ENCODE measurements around the gene PRKG1.

PRKG1 gene

GRCh38 chr10:52119507-52119906, 1045.2 kb downstream of the PRKG1 start:
- Histone ChIP-seq H3K36me3 (ENCODE audit: insufficient read depth, low read length) (no peaks in the 10 kb centered on the region), H3K4me3 (ENCODE audit: low read depth in 1 of 2, low read length in 2 of 2) (no peak overlapping the region), H2AFZ (ENCODE audit: low read depth, low read length) (no peak overlapping the region), H3K27me3 (ENCODE audit: insufficient read depth, low read length, poor library complexity) (no peaks in the 10 kb centered on the region), H3K4me1 (ENCODE audit: insufficient read depth, low read length) (no peaks in the 10 kb centered on the region), H4K20me1 (ENCODE audit: insufficient read depth, low read length) (no peaks in the 10 kb centered on the region), H3K9me3 (ENCODE audit: insufficient read depth, low read length, severe bottlenecking) (no peaks in the 10 kb centered on the region), H3K79me2 (ENCODE audit: insufficient read depth, low read length) (no peaks in the 10 kb centered on the region), H3K27ac (ENCODE audit: low read length) (no peak overlapping the region), H3K9ac (ENCODE audit: low read depth, low read length) (no peak overlapping the region), H3K4me2 (ENCODE audit: insufficient read depth, low read length) (no peak overlapping the region)
- DNase-seq (no peak), ATAC-seq (ENCODE audit: insufficient read depth, low read depth) (no peak)
- no peak for TF ChIP-seq CTCF (IDR thresholded peaks at IDR 0.05; ENCODE audit: borderline replicate concordance, extremely low read depth, low read length, poor library complexity, severe bottlenecking)

GRCh38 chr10:52121688-52122087, 1047.4 kb downstream of the PRKG1 start:
- Histone ChIP-seq H4K20me1 (ENCODE audit: insufficient read depth, low read length) (no peaks in the 10 kb centered on the region), H3K27ac (ENCODE audit: low read length) (no peak overlapping the region), H3K36me3 (ENCODE audit: insufficient read depth, low read length) (no peaks in the 10 kb centered on the region), H3K79me2 (ENCODE audit: insufficient read depth, low read length) (no peaks in the 10 kb centered on the region), H3K4me1 (ENCODE audit: insufficient read depth, low read length) (no peaks in the 10 kb centered on the region), H3K9ac (ENCODE audit: low read depth, low read length) (no peak overlapping the region), H3K9me3 (ENCODE audit: insufficient read depth, low read length, severe bottlenecking) (no peaks in the 10 kb centered on the region), H3K27me3 (ENCODE audit: insufficient read depth, low read length, poor library complexity) (no peaks in the 10 kb centered on the region), H2AFZ (ENCODE audit: low read depth, low read length) (no peak overlapping the region), H3K4me2 (ENCODE audit: insufficient read depth, low read length) (no peak overlapping the region), H3K4me3 (ENCODE audit: low read depth in 1 of 2, low read length in 2 of 2) (no peak overlapping the region)
- ATAC-seq (ENCODE audit: insufficient read depth, low read depth) (no peak), DNase-seq (no peak)
- TF ChIP-seq EZH2 (IDR thresholded peaks at IDR 0.05; ENCODE audit: borderline replicate concordance, low read depth, low read length, severe bottlenecking) (no peak), CTCF (IDR thresholded peaks at IDR 0.05; ENCODE audit: borderline replicate concordance, extremely low read depth, low read length, poor library complexity, severe bottlenecking) (no peak)

- no peak for ATAC-seq (ENCODE audit: insufficient read depth, low read depth)
- no peaks in the 10 kb centered on the region for H3K27me3 ChIP-seq (ENCODE audit: insufficient read depth, low read length, poor library complexity)
These were observed 1053.9 kb downstream of the PRKG1 start for GRCh38 chr10:52128056-52128683.

More at GRCh38 chr10:52128056-52128683, 1053.9 kb downstream of the PRKG1 start:
- Histone ChIP-seq H3K4me2 (ENCODE audit: insufficient read depth, low read length) (no peak overlapping the region), H3K9me3 (ENCODE audit: insufficient read depth, low read length, severe bottlenecking) (no peaks in the 10 kb centered on the region), H3K4me3 (ENCODE audit: low read depth in 1 of 2, low read length in 2 of 2) (no peak overlapping the region), H4K20me1 (ENCODE audit: insufficient read depth, low read length) (no peaks in the 10 kb centered on the region), H3K4me1 (ENCODE audit: insufficient read depth, low read length) (no peaks in the 10 kb centered on the region), H2AFZ (ENCODE audit: low read depth, low read length) (no peak overlapping the region), H3K9ac (ENCODE audit: low read depth, low read length) (no peak overlapping the region), H3K27ac (ENCODE audit: low read length) (no peak overlapping the region), H3K36me3 (ENCODE audit: insufficient read depth, low read length) (no peaks in the 10 kb centered on the region), H3K79me2 (ENCODE audit: insufficient read depth, low read length) (no peaks in the 10 kb centered on the region)
- no peak for DNase-seq
- TF ChIP-seq CTCF (IDR thresholded peaks at IDR 0.05; ENCODE audit: borderline replicate concordance, extremely low read depth, low read length, poor library complexity, severe bottlenecking), result no peak
- TF ChIP-seq EZH2 (IDR thresholded peaks at IDR 0.05; ENCODE audit: borderline replicate concordance, low read depth, low read length, severe bottlenecking), result no peak
